GM23248 (cell line): ENCODE measurements around the gene GSG1L.

Experiments used
- EZH2 ChIP-seq: fragments of 200-600 bp; sonication (generic); IDR thresholded peaks from 2 replicates; pipeline ENCODE4 v1.6.1; 2018; ENCODE audit warnings: antibody characterized with exemption, mild to moderate bottlenecking; ENCODE audit not compliant: insufficient read depth, poor library complexity, severe bottlenecking
- EZH2phosphoT487 ChIP-seq: fragments of 200-600 bp; sonication (generic); IDR thresholded peaks from 2 replicates; pipeline ENCODE4 v1.6.1; 2018; ENCODE audit warnings: antibody characterized with exemption, moderate library complexity, mild to moderate bottlenecking, low read depth; ENCODE audit not compliant: insufficient read depth

DNA sequence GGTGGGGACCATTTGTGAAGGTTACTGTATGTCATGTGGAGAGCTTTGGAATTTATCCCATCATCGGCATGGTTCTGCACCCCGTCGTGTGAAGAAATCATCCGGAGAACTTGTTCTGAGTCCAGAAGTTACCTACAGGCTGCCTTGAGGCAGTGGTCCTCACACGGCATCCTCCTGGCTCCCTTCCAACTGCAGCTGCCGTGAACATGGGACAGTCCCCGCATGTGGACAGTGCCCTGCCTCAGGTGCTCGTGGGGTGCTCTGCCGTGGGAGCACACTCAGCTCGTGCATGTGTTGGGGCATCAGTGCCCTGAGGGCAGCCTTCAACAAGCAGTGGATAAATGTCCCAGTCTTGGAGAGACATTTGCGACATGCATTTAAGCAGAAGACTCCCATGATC lies 324.9 kb downstream of the GSG1L start:
- no peak for TF ChIP-seq EZH2phosphoT487
- TF ChIP-seq EZH2 = no peak
